GM21576 (cell line): Measurements from ENCODE around the gene KPNA5.
"Not testable (repeated sequence)": the region's sequence is repeated elsewhere in the genome, so short reads cannot be mapped to it uniquely, and the experiment has no call there.

Experiments used
- ATAC-seq: cut with Tn5 transposase; IDR thresholded peaks from one replicate; pipeline ENCODE4 v1.9.1; 2021; ENCODE audit warnings: mild to moderate bottlenecking, moderate library complexity; ENCODE audit not compliant: unreplicated experiment

KPNA5 gene

GRCh38 chr6:116697480-116697879 lies 16.5 kb downstream of the KPNA5 start:
- ATAC-seq = peak; percentile 57

- ATAC-seq = not testable (repeated sequence)
Measured at GRCh38 chr6:116703888-116704287, 22.9 kb downstream of the KPNA5 start.

- no peak for ATAC-seq
Measured at GRCh38 chr6:116705917-116706316, 24.9 kb downstream of the KPNA5 start.

GRCh38 chr6:116714296-116714695 lies 33.3 kb downstream of the KPNA5 start:
- no peak for ATAC-seq

GRCh38 chr6:116714761-116715160 lies 33.8 kb downstream of the KPNA5 start:
- no peak for ATAC-seq

- ATAC-seq = no peak
Measured at GRCh38 chr6:116726947-116727346, 45.9 kb downstream of the KPNA5 start.

GRCh38 chr6:116730513-116730912 lies 49.5 kb downstream of the KPNA5 start:
- ATAC-seq = no peak

GRCh38 chr6:116737004-116737403 lies 56.0 kb downstream of the KPNA5 start:
- ATAC-seq = no peak

GRCh38 chr6:116740486-116740885 lies 59.5 kb downstream of the KPNA5 start:
- ATAC-seq = not testable (repeated sequence)

- ATAC-seq = no peak
Measured at GRCh38 chr6:116741571-116741970, 60.6 kb downstream of the KPNA5 start.

- no peak for ATAC-seq
Measured at GRCh38 chr6:116745176-116745575, 64.2 kb downstream of the KPNA5 start.

GRCh38 chr6:116761779-116762178 lies 80.8 kb downstream of the KPNA5 start:
- ATAC-seq = no peak

- no peak for ATAC-seq
Measured at GRCh38 chr6:116762235-116762634, 81.2 kb downstream of the KPNA5 start.

- no peak for ATAC-seq
Measured at GRCh38 chr6:116763048-116763447, 82.0 kb downstream of the KPNA5 start.

GRCh38 chr6:116763906-116764628 lies 83.1 kb downstream of the KPNA5 start:
- no peak for ATAC-seq

GRCh38 chr6:116764629-116764960 lies 83.6 kb downstream of the KPNA5 start:
- ATAC-seq = no peak

- ATAC-seq = no peak
Measured at GRCh38 chr6:116764961-116765841, 84.2 kb downstream of the KPNA5 start, which contains the start of gene FAM162B. FAM162B (minus strand) TSS chr6:116765719; CDS start chr6:116765576, 143 bp downstream.

- ATAC-seq = no peak
Measured at GRCh38 chr6:116766506-116767176, 85.6 kb downstream of the KPNA5 start.

GRCh38 chr6:116767715-116768114 lies 86.7 kb downstream of the KPNA5 start:
- no peak for ATAC-seq

- ATAC-seq = no peak
Measured at GRCh38 chr6:116772450-116772849, 91.4 kb downstream of the KPNA5 start.

GRCh38 chr6:116773886-116774285 lies 92.9 kb downstream of the KPNA5 start:
- no peak for ATAC-seq
